Vagina (tissue), 2 donors: ENCODE measurements around the gene PMEPA1.

Experiments used
- POLR2A ChIP-seq, 2 donors: fragments of 450-650 bp; IDR thresholded peaks; one replicate each; pipeline ENCODE4 v1.6.1; 2017; ENCODE audit warnings: antibody characterized with exemption in 2 of 2, mild to moderate bottlenecking in 2 of 2, moderate library complexity in 2 of 2
- TF ChIP-seq, protein P1 (sequence below), 3 experiments: fragments of 450-650 bp in 2 of 3; fragments of 200-600 bp in 1 of 3; sonication (generic) in 1 of 3; IDR thresholded peaks; one replicate each; pipeline ENCODE4 v1.5.1; 2017 to 2019; ENCODE audit warnings: antibody characterized with exemption in 3 of 3, mild to moderate bottlenecking in 2 of 3, moderate library complexity in 2 of 3

DNA sequence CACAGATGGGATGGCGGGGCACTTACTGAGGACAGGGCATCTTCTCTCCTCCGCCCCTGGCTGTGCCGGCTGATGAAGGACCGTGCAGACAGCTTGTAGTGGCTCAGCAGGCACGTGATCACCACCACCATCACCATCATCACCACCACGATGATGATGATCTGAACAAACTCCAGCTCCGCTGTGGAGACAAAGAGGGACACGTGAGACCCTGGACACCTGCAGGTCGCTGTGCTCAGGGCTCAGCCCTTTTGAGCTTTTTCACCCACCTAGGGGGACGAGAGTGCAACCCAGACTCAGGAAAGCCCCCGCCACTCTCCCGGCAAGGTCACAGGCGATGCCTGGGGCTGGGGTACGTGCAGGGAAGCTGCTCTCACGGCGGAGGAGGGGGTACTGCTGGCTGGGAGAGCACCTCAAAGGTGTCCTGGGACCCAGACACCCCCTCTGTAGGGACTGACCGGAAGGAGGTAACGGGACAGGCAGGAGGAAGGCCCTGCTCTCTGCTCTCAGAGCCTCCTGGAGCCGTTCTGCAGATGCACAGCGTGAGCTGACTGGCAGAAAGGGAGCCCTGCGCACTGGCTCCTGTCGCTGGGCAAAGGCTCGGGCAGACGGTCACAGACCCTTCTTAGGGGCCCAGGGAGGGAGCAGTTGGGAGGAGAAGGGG is 50.2 kb downstream of the PMEPA1 start:
- no peak for TF ChIP-seq POLR2A (IDR thresholded peaks at IDR 0.05)
- TF ChIP-seq, protein P1, sequence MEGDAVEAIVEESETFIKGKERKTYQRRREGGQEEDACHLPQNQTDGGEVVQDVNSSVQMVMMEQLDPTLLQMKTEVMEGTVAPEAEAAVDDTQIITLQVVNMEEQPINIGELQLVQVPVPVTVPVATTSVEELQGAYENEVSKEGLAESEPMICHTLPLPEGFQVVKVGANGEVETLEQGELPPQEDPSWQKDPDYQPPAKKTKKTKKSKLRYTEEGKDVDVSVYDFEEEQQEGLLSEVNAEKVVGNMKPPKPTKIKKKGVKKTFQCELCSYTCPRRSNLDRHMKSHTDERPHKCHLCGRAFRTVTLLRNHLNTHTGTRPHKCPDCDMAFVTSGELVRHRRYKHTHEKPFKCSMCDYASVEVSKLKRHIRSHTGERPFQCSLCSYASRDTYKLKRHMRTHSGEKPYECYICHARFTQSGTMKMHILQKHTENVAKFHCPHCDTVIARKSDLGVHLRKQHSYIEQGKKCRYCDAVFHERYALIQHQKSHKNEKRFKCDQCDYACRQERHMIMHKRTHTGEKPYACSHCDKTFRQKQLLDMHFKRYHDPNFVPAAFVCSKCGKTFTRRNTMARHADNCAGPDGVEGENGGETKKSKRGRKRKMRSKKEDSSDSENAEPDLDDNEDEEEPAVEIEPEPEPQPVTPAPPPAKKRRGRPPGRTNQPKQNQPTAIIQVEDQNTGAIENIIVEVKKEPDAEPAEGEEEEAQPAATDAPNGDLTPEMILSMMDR (IDR thresholded peaks at IDR 0.05) = no peak
